ENCODE measurements around the gene NDUFB10. TPM values are rescaled to one million over a fixed set of nuclear protein-coding genes. Genes with fewer than 3 reads are reported as not detected.
A peak's percentile ranks its signal among the peaks of the same experiment; 100 is the strongest.

Gene NDUFB10
- total RNA-seq, 2 experiments from 2014 or later = 40.7 to 41.1 TPM

- H3K27me3 ChIP-seq (ENCODE audit: control insufficient read depth in 1 of 2, insufficient read depth in 2 of 2, low read length in 2 of 2) = peaks cover 13 to 15% of the 10 kb centered on the region in 2 experiments
- Mint-ChIP-seq H3K36me3 (ENCODE audit: low read depth) (peaks cover 5% of the 10 kb centered on the region), H3K9me3 (no peaks in the 10 kb centered on the region), H3K4me1 (ENCODE audit: low read depth) (peaks cover 26% of the 10 kb centered on the region), H3K27me3 (peaks cover 24% of the 10 kb centered on the region), H3K27ac (peak overlapping the region; percentile 79), H3K4me3 (peak overlapping the region; percentile 80)
- H3K36me3 ChIP-seq (ENCODE audit: insufficient read depth, low read length) = no peaks in the 10 kb centered on the region
- H3K4me1 ChIP-seq (ENCODE audit: insufficient read depth, low read length) = peaks cover 26% of the 10 kb centered on the region
- ATAC-seq (ENCODE audit: poor library complexity) (no peak), DNase-seq (no peak)
- no peak for TF ChIP-seq CTCF (IDR thresholded peaks at IDR 0.05)
- CTCF ChIA-PET = interaction anchor here (0.8 to 3.2 kb wide), 3 partner anchors 12 to 149 kb away, joined by 4 to 17 read pairs (median 6); no protein-coding TSS in a partner anchor
- intact Hi-C loops (cut with DNase I, micrococcal nuclease) = loop anchor here in 1 of 2 experiments (5.0 kb wide), 1 partner anchor 49 kb away; the partner anchor contains the start of gene MSRB1
- POLR2A ChIA-PET = interaction anchor here (0.7 to 5.1 kb wide), 8 partner anchors 8 to 529 kb away, joined by 3 to 55 read pairs (median 4); partner anchors contain the start of genes AMDHD2, GFER, NTHL1 and RPS2
- peaks cover 0 to 18% of the 10 kb centered on the region in 2 experiments for H3K9me3 ChIP-seq (ENCODE audit: control insufficient read depth in 1 of 2, insufficient read depth in 1 of 2, low read length in 2 of 2)
- H3K27ac ChIP-seq (ENCODE audit: low read depth in 1 of 2, low read length in 2 of 2) = peak overlapping the region in 1 of 2 donors; percentile 56
- H3K4me3 ChIP-seq (ENCODE audit: low read length) = peak overlapping the region; percentile 55
These were observed 32.2 kb downstream of the NDUFB10 start for GRCh38 chr16:1991588-1991947.

- peak; percentile 86 for ATAC-seq (ENCODE audit: poor library complexity)
These were observed 32.8 kb downstream of the NDUFB10 start for GRCh38 chr16:1991948-1992703.

More at GRCh38 chr16:1991948-1992703, 32.8 kb downstream of the NDUFB10 start:
- ChIA-PET CTCF (interaction anchor here (0.8 to 3.2 kb wide), 4 partner anchors 12 to 148 kb away, joined by 4 to 17 read pairs (median 6); no protein-coding TSS in a partner anchor), POLR2A (interaction anchor here (0.7 to 5.1 kb wide), 9 partner anchors 8 to 529 kb away, joined by 3 to 55 read pairs (median 5); partner anchors contain the start of genes AMDHD2, GFER, NOXO1 and NTHL1)
- Histone ChIP-seq H3K4me3 (ENCODE audit: low read length) (peak overlapping the region; percentile 55), H3K27me3 (ENCODE audit: control insufficient read depth in 1 of 2, insufficient read depth in 2 of 2, low read length in 2 of 2) (peaks cover 13 to 15% of the 10 kb centered on the region in 2 experiments), H3K4me1 (ENCODE audit: insufficient read depth, low read length) (peaks cover 26% of the 10 kb centered on the region), H3K36me3 (ENCODE audit: insufficient read depth, low read length) (peaks cover 3% of the 10 kb centered on the region), H3K9me3 (ENCODE audit: control insufficient read depth in 1 of 2, insufficient read depth in 1 of 2, low read length in 2 of 2) (peaks cover 0 to 18% of the 10 kb centered on the region in 2 experiments), H3K27ac (ENCODE audit: low read depth in 1 of 2, low read length in 2 of 2) (peak overlapping the region in 1 of 2 donors; percentile 56)
- H3K9me3 Mint-ChIP-seq = no peaks in the 10 kb centered on the region
- peaks cover under 1% of the 10 kb centered on the region for H3K36me3 Mint-ChIP-seq (ENCODE audit: low read depth)
- peak overlapping the region; percentile 65 for H3K4me3 Mint-ChIP-seq
- peak overlapping the region; percentile 79 for H3K27ac Mint-ChIP-seq
- TF ChIP-seq CTCF (IDR thresholded peaks at IDR 0.05) = no peak
- H3K27me3 Mint-ChIP-seq = peaks cover 20% of the 10 kb centered on the region
- peak; percentile 95 to 100 (median 98) for DNase-seq
- intact Hi-C loops (cut with DNase I, micrococcal nuclease) = loop anchor here in 1 of 2 experiments (1.0 to 5.0 kb wide), 3 partner anchors 17 to 50 kb away; partner anchors contain the start of genes MSRB1 and ZNF598
- peaks cover 26% of the 10 kb centered on the region for H3K4me1 Mint-ChIP-seq (ENCODE audit: low read depth)

All from CD4-positive, alpha-beta T cell (primary cell).